NCI-H460 (cell line): ENCODE measurements around the gene RPTN. TPM values are rescaled to one million over a fixed set of nuclear protein-coding genes. Genes with fewer than 3 reads are reported as not detected.

ENCODE experiments used
- DNase-seq: peaks from one replicate; pipeline ENCODE4 v3.0.0-alpha.2; 2016; ENCODE audit warnings: low read depth; ENCODE audit errors: extremely low read depth
- total RNA-seq: library from RNA; depleted of rRNA; stranded (reverse); fragments of >200 nt; shearing (Covaris generic); gene quantifications from 2 replicates; pipeline ENCODE4 v1.2.3, GENCODE V29; 2014; rRNA removed

RPTN gene
- total RNA-seq, 1 experiment from 2014 or later, result not detected

DNA sequence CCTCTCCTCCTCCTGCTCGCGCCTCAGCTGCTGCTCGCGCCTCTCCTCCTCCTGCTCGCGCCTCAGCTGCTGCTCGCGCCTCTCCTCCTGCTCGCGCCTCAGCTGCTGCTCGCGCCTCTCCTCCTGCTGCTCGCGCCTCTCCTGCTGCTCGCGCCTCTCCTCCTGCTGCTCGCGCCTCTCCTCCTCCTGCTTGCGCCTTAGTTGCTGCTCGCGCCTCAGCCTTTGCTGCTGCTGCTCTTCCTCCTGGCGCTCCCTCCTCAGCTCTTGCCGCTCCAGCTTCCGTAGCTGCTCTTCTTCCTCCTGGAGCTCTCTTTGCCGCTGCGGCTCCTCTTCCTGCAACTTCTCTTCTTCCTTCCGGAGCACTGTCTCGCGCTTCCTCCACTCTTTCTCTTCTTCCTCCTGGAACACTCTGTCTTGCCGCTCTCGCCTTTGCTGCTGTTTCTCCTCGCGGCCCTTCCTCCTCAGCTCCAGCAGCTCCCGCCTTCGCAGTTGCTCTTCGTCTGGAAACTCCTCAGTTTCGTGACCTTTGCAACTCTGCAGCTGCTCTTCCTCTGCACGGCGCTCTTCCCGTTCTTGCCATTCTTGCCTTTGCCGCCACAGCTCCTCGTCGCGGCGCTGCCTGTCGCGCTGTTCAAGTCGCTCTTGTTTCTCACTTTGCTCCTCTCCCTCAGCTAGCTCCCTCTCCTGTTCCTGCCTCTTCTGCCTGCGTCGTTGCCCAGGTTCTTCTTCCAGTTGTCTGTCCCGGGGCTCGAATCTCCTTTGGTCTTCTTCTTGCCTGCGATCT lies 46.7 kb downstream of the RPTN start:
- peak; percentile 7 for DNase-seq

DNA sequence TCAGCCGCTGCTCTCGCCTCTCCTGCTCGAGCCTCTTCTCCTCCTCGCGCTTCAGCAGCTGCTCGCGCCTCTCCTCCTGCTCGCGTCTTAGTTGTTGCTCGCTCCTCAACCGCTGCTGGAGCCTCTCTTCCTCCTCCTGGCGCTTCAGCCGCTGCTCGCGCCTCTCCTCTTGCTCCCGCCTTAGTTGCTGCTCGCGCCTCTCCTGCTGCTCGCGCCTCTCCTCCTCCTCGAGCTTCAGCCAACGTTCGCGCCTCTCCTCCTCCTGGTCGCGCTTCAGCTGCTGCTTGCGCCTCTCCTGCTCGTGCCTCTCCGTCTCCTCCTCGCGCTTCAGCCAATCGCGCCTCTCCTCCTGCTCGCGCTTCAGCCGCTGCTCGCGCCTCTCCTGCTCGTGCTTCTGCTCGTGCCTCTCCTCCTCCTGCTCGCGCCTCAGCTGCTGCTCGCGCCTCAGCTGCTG lies 47.5 kb downstream of the RPTN start:
- DNase-seq, result peak; percentile 15

DNA sequence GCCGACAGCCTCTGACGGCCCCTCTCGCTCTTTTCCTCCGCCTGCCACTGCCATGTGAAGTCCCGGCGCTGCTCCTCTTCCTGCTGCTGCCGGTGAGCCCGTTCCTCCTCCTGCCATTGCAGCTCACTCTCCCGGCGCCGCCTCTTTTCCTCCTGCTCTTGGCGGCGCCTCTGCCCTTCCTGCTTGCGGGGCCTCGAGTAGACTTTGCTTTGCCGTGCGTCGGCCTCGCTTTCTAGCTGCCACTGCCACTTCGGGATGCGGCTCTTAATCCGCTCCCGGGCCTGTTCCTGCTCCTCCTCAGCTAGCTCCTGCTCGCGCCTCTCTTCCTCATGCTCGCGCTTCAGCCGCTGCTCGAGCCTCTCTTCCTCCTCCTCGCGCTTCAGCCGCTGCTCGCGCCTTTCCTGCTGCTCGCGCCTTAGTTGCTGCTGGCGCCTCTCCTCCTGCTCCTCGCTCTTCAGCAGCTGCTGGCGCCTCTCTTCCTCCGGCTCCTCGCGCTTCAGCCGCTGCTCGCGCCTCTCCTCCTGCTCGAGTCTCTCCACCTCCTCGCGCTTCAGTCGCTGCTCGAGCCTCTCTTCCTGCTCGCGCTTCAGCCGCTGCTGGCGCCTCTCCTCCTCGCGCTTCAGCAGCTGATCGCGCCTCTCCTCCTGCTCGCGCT lies 48.0 kb downstream of the RPTN start:
- peak; percentile 33 for DNase-seq

DNA sequence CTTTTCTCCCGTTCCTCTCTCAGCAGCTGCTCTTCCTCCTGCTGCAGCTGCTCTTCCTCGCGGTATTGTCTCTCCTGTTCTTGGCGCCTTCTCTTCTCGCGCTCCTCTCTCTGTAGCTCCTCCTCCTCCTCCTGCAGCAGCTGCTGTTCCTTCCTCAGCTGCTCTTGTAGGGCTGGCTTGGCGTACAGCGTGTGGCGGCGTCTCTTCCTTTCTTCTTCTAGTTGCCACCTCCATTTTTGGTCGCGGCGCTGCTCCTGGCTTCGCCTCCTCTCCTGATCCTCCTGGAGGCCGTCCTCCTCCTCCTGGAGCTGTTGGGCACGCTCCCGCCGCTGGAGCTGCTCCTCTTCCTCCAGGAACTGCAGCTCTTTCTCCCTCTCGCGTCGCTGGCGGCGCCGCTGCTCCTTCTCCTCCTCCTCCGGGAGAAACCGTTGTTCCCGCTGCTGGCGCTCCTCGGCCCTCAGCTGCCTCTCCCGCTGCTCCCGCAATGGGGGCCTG lies 48.6 kb downstream of the RPTN start:
- DNase-seq, result peak; percentile 45

DNA sequence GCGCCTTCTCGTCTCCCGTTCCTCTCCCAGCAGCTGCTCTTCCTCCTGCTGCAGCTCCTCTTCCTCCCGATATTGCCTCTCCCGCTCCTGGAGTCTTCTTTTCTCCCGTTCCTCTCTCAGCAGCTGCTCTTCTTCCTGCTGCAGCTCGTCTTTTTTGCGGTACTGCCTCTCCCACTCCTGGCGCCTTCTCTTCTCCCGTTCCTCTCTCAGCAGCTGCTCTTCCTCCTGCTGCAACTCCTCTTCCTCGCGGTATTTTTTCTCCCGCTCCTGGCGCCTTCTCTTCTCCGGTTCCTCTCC lies 49.1 kb downstream of the RPTN start:
- DNase-seq, result no peak

DNA sequence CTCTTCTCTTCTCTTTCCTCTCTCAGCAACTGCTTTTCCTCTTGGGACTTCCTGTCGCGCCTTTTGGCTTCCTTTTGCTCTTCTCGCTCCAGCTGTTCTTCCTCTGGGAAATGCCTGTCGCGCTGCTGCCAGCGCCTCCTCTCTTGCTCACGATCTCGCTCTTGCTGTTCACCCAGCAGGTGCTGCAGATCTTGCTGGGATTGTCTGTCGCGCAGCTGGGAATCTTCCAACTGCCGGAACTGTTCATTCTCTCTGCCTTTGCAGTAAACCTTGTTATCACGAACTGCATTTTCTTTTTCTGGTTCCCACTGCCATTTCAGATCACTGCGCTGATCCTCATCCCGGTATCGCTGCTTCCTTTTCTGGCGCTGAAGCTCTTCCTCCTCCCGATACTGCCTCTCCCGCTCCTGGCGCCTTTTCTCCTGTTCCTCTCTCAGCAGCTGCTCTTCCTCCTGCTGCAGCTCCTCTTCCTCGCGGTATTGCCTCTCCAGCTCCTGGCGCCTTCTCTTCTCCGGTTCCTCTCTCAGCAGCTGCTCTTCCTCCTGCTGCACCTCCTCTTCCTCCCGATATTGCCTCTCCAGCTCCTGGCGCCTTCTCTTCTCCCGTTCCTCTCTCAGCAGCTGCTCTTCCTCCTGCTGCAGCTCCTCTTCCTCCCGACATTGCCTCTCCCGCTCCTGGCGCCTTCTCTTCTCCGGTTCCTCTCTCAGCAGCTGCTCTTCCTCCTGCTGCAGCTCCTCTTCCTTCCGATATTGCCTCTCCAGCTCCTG lies 49.6 kb downstream of the RPTN start:
- no peak for DNase-seq

DNA sequence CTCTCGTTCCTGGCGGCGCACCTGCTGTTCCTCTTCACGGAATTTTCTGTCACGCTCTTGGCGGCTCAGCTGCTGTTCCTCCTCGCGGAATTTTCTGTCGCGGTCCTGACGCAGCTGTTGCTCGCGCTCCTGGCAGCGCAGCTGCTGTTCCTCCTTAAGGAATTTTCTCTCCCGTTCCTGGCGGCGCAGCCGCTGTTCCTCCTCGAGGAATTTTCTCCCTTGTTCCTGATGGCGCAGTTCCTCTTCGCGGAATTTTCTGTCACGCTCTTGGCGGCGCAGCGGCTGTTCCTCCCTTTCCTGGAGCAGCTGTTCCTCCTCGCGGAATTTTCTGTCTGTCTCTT lies 50.2 kb downstream of the RPTN start:
- DNase-seq, result no peak

DNA sequence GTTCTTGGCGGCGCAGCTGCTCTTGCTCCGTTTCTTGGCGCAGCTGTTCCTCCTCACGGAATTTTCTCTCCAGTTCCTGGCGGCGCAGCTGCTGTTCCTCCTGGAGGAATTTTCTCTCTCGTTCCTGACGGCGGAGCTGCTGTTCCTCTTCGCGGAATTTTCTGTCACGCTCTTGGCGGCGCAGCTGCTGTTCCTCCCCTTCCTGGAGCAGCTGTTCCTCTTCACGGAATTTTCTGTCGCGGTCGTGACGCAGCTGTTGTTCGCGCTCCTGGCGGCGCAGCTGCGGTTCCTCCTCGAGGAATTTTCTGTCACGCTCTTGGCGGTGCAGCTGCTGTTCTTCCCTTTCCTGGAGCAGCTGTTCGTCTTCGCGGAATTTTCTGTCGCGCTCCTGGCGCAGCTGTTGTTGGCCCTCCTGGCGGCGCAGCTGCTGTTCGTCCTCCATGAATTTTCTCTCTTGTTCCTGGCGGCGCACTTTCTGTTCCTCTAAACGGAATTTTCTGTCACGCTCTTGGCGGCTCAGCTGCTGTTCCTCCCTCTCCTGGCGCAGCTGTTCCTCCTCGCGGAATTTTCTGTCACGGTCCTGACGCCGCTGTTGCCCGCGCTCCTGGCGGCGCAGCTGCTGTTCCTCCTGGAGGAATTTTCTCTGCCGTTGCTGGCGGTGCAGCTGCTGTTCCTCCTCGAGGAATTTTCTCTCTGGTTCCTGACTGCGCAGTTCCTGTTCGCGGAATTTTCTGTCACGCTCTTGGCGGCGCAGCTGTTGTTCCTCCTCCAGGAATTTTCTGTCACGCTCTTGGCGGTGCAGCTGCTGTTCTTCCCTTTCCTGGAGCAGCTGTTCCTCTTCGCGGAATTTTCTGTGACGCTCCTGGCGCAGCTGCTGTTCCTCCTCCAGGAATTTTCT lies 50.8 kb downstream of the RPTN start:
- no peak for DNase-seq

DNA sequence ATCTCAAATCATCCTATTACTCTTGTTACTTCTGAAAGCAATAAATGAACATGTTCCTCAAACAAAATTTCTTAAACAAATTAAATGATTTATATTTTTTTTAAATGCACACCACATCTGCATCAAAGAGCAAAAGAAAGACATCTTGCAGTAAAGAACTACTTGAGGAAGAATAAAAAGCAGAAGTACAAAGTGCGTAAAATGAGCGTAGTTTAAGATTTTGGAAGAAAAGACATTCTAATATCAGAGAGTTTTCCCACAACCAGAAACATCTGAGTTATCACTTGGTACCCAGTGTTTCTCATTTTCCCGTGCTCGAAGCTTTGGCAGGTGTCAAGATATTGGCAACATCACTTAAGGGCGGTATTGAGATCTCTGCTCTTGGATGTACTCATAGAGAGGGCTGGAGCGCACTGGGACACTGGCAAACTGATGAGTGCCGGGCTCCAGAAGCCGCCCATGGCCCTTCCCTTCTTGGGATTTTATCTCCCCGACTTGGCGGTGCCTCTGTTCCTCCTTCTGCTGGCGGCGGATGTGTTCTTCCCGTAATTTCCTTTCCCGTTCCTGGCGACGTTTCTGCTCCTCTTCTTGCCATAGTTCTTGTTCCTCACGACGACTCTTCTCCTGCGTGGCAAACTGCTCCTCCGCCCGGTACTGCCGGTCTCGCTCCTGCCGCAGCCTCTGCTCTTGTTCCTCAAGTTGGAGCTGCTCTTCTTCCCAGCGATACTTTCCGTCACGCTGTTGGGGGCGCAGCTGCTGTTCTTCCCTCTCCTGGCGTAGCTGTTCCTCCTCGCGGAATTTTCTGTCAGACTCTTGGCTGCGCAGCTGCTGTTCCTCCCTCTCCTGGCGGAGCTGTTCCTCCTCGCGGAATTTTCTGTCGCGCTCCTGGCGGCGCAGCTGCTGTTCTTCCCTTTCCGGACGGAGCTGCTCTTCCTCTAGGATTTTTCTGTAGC lies 51.7 kb downstream of the RPTN start:
- no peak for DNase-seq

DNA sequence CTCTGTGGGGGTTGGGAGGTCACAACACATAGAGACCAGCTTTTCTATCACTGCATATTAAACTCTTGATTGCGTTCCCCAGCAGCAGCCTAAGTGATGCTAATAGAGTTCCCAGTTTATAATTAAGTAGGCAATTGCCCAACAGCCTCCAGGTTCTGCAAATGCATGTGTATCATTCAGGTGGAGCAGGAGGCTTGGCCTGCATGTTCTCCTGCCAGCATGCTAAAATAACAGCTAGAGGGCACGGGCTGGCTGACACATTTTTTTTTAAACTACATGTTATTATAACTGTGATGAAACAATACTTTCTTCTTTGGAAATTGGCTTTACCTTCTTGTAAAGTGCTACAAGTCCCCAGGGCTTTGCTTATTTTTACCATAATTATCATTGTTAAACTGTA lies 54.2 kb downstream of the RPTN start:
- no peak for DNase-seq

Other genes with a start within 250 kb of the RPTN start
- gene THEM4, start 249.7 kb downstream of the RPTN start, total RNA-seq, result 31.3 and 39.7 TPM in 2 replicates
- gene S100A10, start 165.4 kb downstream of the RPTN start, total RNA-seq, result 373 and 385 TPM in 2 replicates
- gene S100A11, start 122.2 kb downstream of the RPTN start, total RNA-seq, result 879 and 977 TPM in 2 replicates
- gene TCHHL1, start 70.2 kb downstream of the RPTN start, total RNA-seq, result not detected in 2 replicates
- gene TCHH, start 43.8 kb downstream of the RPTN start, total RNA-seq, result 0.02 and 0.03 TPM in 2 replicates
- gene HRNR, start 65.0 kb upstream of the RPTN start, total RNA-seq, result not detected in 2 replicates
- not detected in 2 replicates for gene FLG, start 166.0 kb upstream of the RPTN start, total RNA-seq
- under 0.01 TPM in 1 of 2 replicates, not detected in the other for gene FLG2, start 200.8 kb upstream of the RPTN start, total RNA-seq